SK-N-SH (cell line): ENCODE data around the gene PDLIM4. TPM values are rescaled to one million over a fixed set of nuclear protein-coding genes. Genes with fewer than 3 reads are reported as not detected.
A peak's percentile ranks its signal among the peaks of the same experiment; 100 is the strongest.

Experiments used
- CTCF ChIA-PET: fragments of 300-600, 350-600 bp; formaldehyde crosslinking; extraction: SDS; loops from one replicate; lab custom pipeline; 2021; lab: Yijun Ruan, JAX
- POLR2A ChIA-PET: fragments of 350-600 bp; sonication (Branson Sonifier 250); formaldehyde crosslinking; extraction: SDS; loops from one replicate; lab custom pipeline; 2020; ENCODE audit warnings: antibody characterized with exemption, inconsistent platforms; lab: Yijun Ruan, JAX
- DNase-seq: peaks from one replicate; pipeline ENCODE4 v3.0.0; 2012
- H2AFZ ChIP-seq: fragments of 200-600 bp; sonication (generic); 2 replicates; pipeline ENCODE4 v1.8.1; 2016; ENCODE audit warnings: antibody characterized with exemption, mild to moderate bottlenecking, low read depth
- H3F3A ChIP-seq: fragments of 200-600 bp; sonication (generic); replicated peaks from 2 replicates; pipeline ENCODE3; 2016; ENCODE audit warnings: antibody characterized with exemption, mild to moderate bottlenecking; ENCODE audit not compliant: insufficient read depth
- H3K27ac ChIP-seq, 2 experiments: fragments of 200-500 bp in 1 of 2; fragments of 200-600 bp in 1 of 2; sonication (Bioruptor generic) in 1 of 2; sonication (generic), shearing (Covaris generic) in 1 of 2; 2 replicates each; pipeline versions ENCODE4 v1.5.1 to v1.6.1; 2014 to 2016; ENCODE audit warnings: low read depth in 2 of 2, inconsistent platforms in 1 of 2, low read length in 1 of 2, mild to moderate bottlenecking in 1 of 2, mixed read lengths in 1 of 2
- H3K27me3 ChIP-seq: fragments of 200-600 bp; sonication (generic), shearing (Covaris generic); 2 replicates; pipeline ENCODE4 v1.6.1; 2016; ENCODE audit warnings: mixed run types; ENCODE audit not compliant: insufficient read depth
- H3K36me3 ChIP-seq, 2 experiments: fragments of 200-500 bp in 1 of 2; fragments of 200-600 bp in 1 of 2; sonication (Bioruptor generic) in 1 of 2; sonication (generic) in 1 of 2; replicated peaks in 1 of 2; 2 replicates each; pipeline versions ENCODE3 to v1.5.1; 2014 to 2016; ENCODE audit warnings: low read length in 1 of 2, mild to moderate bottlenecking in 1 of 2; ENCODE audit not compliant: insufficient read depth in 2 of 2, control insufficient read depth in 1 of 2
- H3K4me1 ChIP-seq, 2 experiments: fragments of 200-500 bp in 1 of 2; fragments of 200-600 bp in 1 of 2; sonication (Bioruptor generic) in 1 of 2; sonication (generic), shearing (Covaris generic) in 1 of 2; 2 replicates each; pipeline versions ENCODE4 v1.5.1 to v1.6.1; 2014 to 2016; ENCODE audit warnings: low read depth in 1 of 2, low read length in 1 of 2, mixed run types in 1 of 2; ENCODE audit not compliant: insufficient read depth in 2 of 2, control insufficient read depth in 1 of 2
- H3K4me2 ChIP-seq: fragments of 200-600 bp; sonication (generic), shearing (Covaris generic); 2 replicates; pipeline ENCODE4 v1.6.1; 2017; ENCODE audit warnings: mixed run types
- H3K4me3 ChIP-seq, 2 experiments: fragments of 200-500 bp in 1 of 2; fragments of 200-600 bp in 1 of 2; sonication (Bioruptor generic) in 1 of 2; sonication (generic), shearing (Covaris generic) in 1 of 2; 2 replicates each; pipeline versions ENCODE4 v1.5.1 to v1.8.1; 2014 to 2016; ENCODE audit warnings: low read depth in 2 of 2, inconsistent platforms in 1 of 2, low read length in 1 of 2, mild to moderate bottlenecking in 1 of 2, mixed read lengths in 1 of 2, moderate library complexity in 1 of 2
- H3K79me2 ChIP-seq: fragments of 200-600 bp; sonication (generic); 2 replicates; pipeline ENCODE4 v1.8.1; 2017; ENCODE audit warnings: mild to moderate bottlenecking; ENCODE audit not compliant: insufficient read depth
- H3K9ac ChIP-seq: fragments of 200-600 bp; sonication (generic); 2 replicates; pipeline ENCODE4 v1.6.1; 2017; ENCODE audit warnings: mixed run types
- H3K9me2 ChIP-seq: fragments of 200-600 bp; sonication (generic); 2 replicates; pipeline ENCODE4 v1.6.1; 2017; ENCODE audit warnings: mixed run types
- H3K9me3 ChIP-seq: fragments of 200-600 bp; sonication (generic); 2 replicates; pipeline ENCODE4 v1.6.1; 2017; ENCODE audit warnings: mixed run types, mild to moderate bottlenecking, moderate library complexity
- H4K20me1 ChIP-seq: fragments of 200-600 bp; sonication (generic); 2 replicates; pipeline ENCODE4 v1.6.1; 2017; ENCODE audit warnings: mild to moderate bottlenecking, mixed run types; ENCODE audit not compliant: insufficient read depth
- CHD2 ChIP-seq: fragments of 150-350 bp; IDR thresholded peaks from 2 replicates; pipeline ENCODE4 v1.6.1; 2018; ENCODE audit warnings: low read length; ENCODE audit not compliant: partially characterized antibody
- ELF1 ChIP-seq: IDR thresholded peaks from 2 replicates; pipeline ENCODE4 v1.4.0; 2012
- EP300 ChIP-seq, 2 experiments: IDR thresholded peaks; 2 replicates each; pipeline versions ENCODE4 v1.4.0 to v1.6.1; 2012; ENCODE audit warnings: borderline replicate concordance in 1 of 2, low read depth in 1 of 2, low read length in 1 of 2
- EZH2phosphoT487 ChIP-seq: fragments of 200-600 bp; sonication (generic); IDR thresholded peaks from 2 replicates; pipeline ENCODE4 v1.6.1; 2017; ENCODE audit warnings: low read depth, mixed run types, mild to moderate bottlenecking, antibody characterized with exemption, moderate library complexity, borderline replicate concordance
- FOSL2 ChIP-seq: IDR thresholded peaks from 2 replicates; pipeline ENCODE4 v1.4.0; 2012; ENCODE audit warnings: low read depth, mild to moderate bottlenecking, moderate library complexity, borderline replicate concordance
- JUND ChIP-seq: IDR thresholded peaks from 2 replicates; pipeline ENCODE4 v1.4.0; 2012
- MEF2A ChIP-seq: IDR thresholded peaks from 2 replicates; pipeline ENCODE4 v1.4.0; 2012; ENCODE audit warnings: low read depth, borderline replicate concordance
- NFIC ChIP-seq: IDR thresholded peaks from 2 replicates; pipeline ENCODE4 v1.4.0; 2012; ENCODE audit warnings: borderline replicate concordance
- RFX5 ChIP-seq: IDR thresholded peaks from 2 replicates; pipeline ENCODE4 v1.6.1; 2012; ENCODE audit warnings: mild to moderate bottlenecking, improper control_type of control experiment, low read length
- RXRA ChIP-seq: IDR thresholded peaks from 2 replicates; pipeline ENCODE4 v1.4.0; 2012; ENCODE audit warnings: low read depth, mild to moderate bottlenecking, borderline replicate concordance
- SIN3A ChIP-seq: IDR thresholded peaks from 2 replicates; pipeline ENCODE4 v1.6.1; 2012; ENCODE audit warnings: low read depth, mild to moderate bottlenecking, low read length, moderate library complexity, borderline replicate concordance
- SMC3 ChIP-seq: IDR thresholded peaks from 2 replicates; pipeline ENCODE4 v1.6.1; 2012; ENCODE audit warnings: low read depth, low read length, improper control_type of control experiment
- TAF1 ChIP-seq: IDR thresholded peaks from 2 replicates; pipeline ENCODE4 v1.6.1; 2012; ENCODE audit warnings: low read depth, mild to moderate bottlenecking, low read length, moderate library complexity, borderline replicate concordance
- TCF12 ChIP-seq: IDR thresholded peaks from 2 replicates; pipeline ENCODE4 v1.4.0; 2012
- TEAD4 ChIP-seq: IDR thresholded peaks from 2 replicates; pipeline ENCODE4 v1.4.0; 2012; ENCODE audit warnings: mild to moderate bottlenecking, borderline replicate concordance; ENCODE audit not compliant: insufficient read depth
- YY1 ChIP-seq: IDR thresholded peaks from 2 replicates; pipeline ENCODE4 v1.4.0; 2012; ENCODE audit warnings: low read depth, mild to moderate bottlenecking
- WGBS: methylation state at CpG from one replicate; pipeline ENCODE4 v1.1.6; 2017; ENCODE audit warnings: low lambda C conversion rate; 5-methylcytosine and 5-hydroxymethylcytosine counted together
- polyA plus RNA-seq, 3 experiments: library from polyadenylated mRNA; depleted of rRNA; stranded (reverse); fragments of >200 nt; gene quantifications; 2 replicates each; pipeline ENCODE4 v1.2.3, GENCODE V29; 2012
- TF ChIP-seq, protein P1 (sequence below): fragments of 200-600 bp; sonication (generic); IDR thresholded peaks from 2 replicates; pipeline ENCODE4 v1.6.1; 2017; ENCODE audit warnings: antibody characterized with exemption, mild to moderate bottlenecking, moderate library complexity
- TF ChIP-seq, protein P2 (sequence below): fragments of 150-350 bp; IDR thresholded peaks from 2 replicates; pipeline ENCODE4 v1.6.1; 2017; ENCODE audit warnings: antibody characterized with exemption, low read length, low read depth, borderline replicate concordance
- TF ChIP-seq, protein P3 (sequence below): IDR thresholded peaks from 2 replicates; pipeline ENCODE4 v1.4.0; 2012; ENCODE audit warnings: low read depth
- TF ChIP-seq, protein P4 (sequence below): IDR thresholded peaks from 2 replicates; pipeline ENCODE4; 2012

Gene PDLIM4
- polyA plus RNA-seq, 1 of the 3 experiments (the other 2 are of a cell fraction), result 57.1 TPM

DNA sequence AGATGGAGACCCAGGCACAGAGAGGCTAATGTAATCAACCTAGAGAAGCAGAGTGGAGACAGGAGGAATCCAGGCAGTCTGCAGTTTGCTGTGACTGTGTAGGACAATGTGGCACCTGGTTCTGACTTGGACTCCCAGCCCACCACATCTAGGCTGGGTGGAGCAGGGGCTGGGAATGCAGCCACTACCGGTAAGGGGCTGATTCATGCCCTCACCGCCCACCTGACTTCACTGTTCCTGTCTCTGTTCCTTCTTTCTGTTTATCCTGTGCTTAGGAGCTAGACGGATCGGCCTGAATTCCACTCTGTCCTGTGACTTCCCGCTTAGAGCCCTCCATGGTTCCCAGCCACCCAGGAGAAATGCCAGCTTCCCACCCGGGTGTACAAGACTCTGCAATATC lies 2.6 kb downstream of the PDLIM4 start:
- no peaks in the 10 kb centered on the region for H3K9me2 ChIP-seq
- peaks cover 30% of the 10 kb centered on the region for H3K79me2 ChIP-seq
- peak; percentile 33 for DNase-seq
- TF ChIP-seq YY1, result no peak
- TF ChIP-seq TCF12, result no peak
- TF ChIP-seq MEF2A, result no peak
- TF ChIP-seq TEAD4, result no peak
- TF ChIP-seq TAF1, result no peak
- no peak for TF ChIP-seq ELF1
- no peak overlapping the region for H2AFZ ChIP-seq
- 62% methylated on average over 6 of the region's 6 CpGs for WGBS
- ChIA-PET CTCF (interaction anchor here (0.9 to 1.4 kb wide), 6 partner anchors 12 to 126 kb away, joined by 3 to 10 read pairs (median 3); no protein-coding TSS in a partner anchor), POLR2A (interaction anchor here (0.9 to 2.8 kb wide), 5 partner anchors 9 to 109 kb away, joined by 3 to 19 read pairs (median 4); partner anchors contain the start of genes SLC22A4 and SLC22A5)
- no peaks in the 10 kb centered on the region for H3K9me3 ChIP-seq
- H3K9ac ChIP-seq, result peak overlapping the region; percentile 92; the same call in 1 of the 2 replicates
- H3K4me1 ChIP-seq, result peaks cover 39 to 70% of the 10 kb centered on the region in 2 experiments
- H3K36me3 ChIP-seq, result peaks cover 0 to 10% of the 10 kb centered on the region in 2 experiments
- peak overlapping the region; percentile 79 to 82; a peak in 2 of 4 replicates for H3K4me3 ChIP-seq
- H3K27ac ChIP-seq, result peak overlapping the region; percentile 91 to 98
- H3K4me2 ChIP-seq, result peak overlapping the region; percentile 98
- H4K20me1 ChIP-seq, result no peaks in the 10 kb centered on the region
- H3K27me3 ChIP-seq, result no peaks in the 10 kb centered on the region
- H3F3A ChIP-seq, result peaks cover 13% of the 10 kb centered on the region

DNA sequence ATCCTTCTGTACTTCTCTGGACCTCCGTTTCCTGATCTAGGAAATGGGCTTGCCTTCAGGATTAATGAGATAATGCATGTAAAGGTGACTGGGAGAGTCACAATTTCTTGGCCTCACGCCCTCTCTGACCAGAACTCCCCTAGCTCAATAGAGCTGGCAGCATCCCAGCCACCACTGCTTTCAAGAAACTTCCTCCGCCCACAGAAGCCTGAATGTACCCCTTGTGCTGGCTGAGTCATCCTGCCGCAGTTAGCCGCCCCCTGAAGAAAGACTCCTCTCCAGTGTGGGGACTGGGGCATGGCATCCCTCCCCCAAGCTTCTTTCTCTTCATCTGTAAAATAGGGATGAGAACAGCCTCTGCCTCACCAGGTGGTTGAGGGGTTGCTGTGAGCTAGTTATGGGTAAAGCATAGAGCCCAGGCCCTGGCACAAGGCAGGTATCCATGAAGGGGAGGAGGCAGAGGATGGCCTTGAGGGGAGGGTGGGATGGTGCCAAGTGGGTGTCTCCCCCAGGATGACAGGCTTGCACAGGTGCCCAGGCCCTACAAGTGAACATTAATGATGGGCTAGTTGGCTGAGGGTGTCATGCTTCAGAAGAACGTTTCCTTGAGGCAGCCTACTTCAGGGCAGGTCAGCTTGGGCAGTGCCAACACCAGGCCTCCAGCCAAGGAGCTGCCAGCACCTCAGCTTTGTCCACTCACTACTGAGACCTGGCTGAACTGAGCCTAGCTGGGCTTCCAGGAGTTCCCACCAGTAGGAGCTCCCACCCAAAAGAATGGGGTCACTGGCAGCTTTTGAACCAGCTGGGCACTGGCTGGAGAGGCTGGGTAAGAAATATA lies 3.4 kb downstream of the PDLIM4 start:
- Histone ChIP-seq H3K4me1 (peaks cover 45 to 79% of the 10 kb centered on the region in 2 experiments), H2AFZ (no peak overlapping the region), H3F3A (peaks cover 13% of the 10 kb centered on the region), H3K4me3 (no peak overlapping the region), H3K27me3 (no peaks in the 10 kb centered on the region), H3K4me2 (peak overlapping the region; percentile 98), H3K9me2 (no peaks in the 10 kb centered on the region), H3K79me2 (peaks cover 30% of the 10 kb centered on the region), H4K20me1 (no peaks in the 10 kb centered on the region), H3K27ac (peak overlapping the region; percentile 91 to 98), H3K9me3 (no peaks in the 10 kb centered on the region), H3K9ac (0 out of 2 replicates have a peak overlapping the region, but pooled peaks have one; percentile 32), H3K36me3 (peaks cover 0 to 10% of the 10 kb centered on the region in 2 experiments)
- ChIA-PET CTCF (interaction anchor here (0.5 to 4.2 kb wide), 4 partner anchors 12 to 672 kb away, joined by 3 to 23 read pairs (median 4); no protein-coding TSS in a partner anchor), POLR2A (interaction anchor here (2.8 kb wide), 1 partner anchor 32 kb away, joined by 19 read pairs; the partner anchor contains the start of gene SLC22A4)
- no peak for DNase-seq
- WGBS, result 17% methylated on average over 6 of the region's 6 CpGs
- TF ChIP-seq, protein P1, sequence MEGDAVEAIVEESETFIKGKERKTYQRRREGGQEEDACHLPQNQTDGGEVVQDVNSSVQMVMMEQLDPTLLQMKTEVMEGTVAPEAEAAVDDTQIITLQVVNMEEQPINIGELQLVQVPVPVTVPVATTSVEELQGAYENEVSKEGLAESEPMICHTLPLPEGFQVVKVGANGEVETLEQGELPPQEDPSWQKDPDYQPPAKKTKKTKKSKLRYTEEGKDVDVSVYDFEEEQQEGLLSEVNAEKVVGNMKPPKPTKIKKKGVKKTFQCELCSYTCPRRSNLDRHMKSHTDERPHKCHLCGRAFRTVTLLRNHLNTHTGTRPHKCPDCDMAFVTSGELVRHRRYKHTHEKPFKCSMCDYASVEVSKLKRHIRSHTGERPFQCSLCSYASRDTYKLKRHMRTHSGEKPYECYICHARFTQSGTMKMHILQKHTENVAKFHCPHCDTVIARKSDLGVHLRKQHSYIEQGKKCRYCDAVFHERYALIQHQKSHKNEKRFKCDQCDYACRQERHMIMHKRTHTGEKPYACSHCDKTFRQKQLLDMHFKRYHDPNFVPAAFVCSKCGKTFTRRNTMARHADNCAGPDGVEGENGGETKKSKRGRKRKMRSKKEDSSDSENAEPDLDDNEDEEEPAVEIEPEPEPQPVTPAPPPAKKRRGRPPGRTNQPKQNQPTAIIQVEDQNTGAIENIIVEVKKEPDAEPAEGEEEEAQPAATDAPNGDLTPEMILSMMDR, result no peak
- no peak for TF ChIP-seq RFX5
- no peak for TF ChIP-seq SMC3
- TF ChIP-seq EZH2phosphoT487, result no peak
- TF ChIP-seq NFIC, result peak; percentile 95
- no peak for TF ChIP-seq SIN3A
- TF ChIP-seq MEF2A, result no peak
- TF ChIP-seq ELF1, result no peak
- 0 out of 2 replicates have a peak, but pooled peaks have one; percentile 37 for TF ChIP-seq TEAD4
- no peak for TF ChIP-seq CHD2
- TF ChIP-seq, protein P2, sequence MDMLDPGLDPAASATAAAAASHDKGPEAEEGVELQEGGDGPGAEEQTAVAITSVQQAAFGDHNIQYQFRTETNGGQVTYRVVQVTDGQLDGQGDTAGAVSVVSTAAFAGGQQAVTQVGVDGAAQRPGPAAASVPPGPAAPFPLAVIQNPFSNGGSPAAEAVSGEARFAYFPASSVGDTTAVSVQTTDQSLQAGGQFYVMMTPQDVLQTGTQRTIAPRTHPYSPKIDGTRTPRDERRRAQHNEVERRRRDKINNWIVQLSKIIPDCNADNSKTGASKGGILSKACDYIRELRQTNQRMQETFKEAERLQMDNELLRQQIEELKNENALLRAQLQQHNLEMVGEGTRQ, result no peak
- TF ChIP-seq, protein P3, sequence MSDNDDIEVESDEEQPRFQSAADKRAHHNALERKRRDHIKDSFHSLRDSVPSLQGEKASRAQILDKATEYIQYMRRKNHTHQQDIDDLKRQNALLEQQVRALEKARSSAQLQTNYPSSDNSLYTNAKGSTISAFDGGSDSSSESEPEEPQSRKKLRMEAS, result peak; percentile 47; the same call in 1 of the 2 replicates
- TF ChIP-seq FOSL2, result peak; percentile 78
- peak; percentile 84; the same call in 1 of the 2 replicates for TF ChIP-seq RXRA
- TF ChIP-seq JUND, result peak; percentile 77
- TF ChIP-seq EP300 (IDR thresholded peaks at IDR 0.05; ENCODE audit: borderline replicate concordance in 1 of 2, low read depth in 1 of 2, low read length in 1 of 2), result peak in 1 of 2 experiments; percentile 66; a peak in 2 of 4 replicates
- TF ChIP-seq, protein P4, sequence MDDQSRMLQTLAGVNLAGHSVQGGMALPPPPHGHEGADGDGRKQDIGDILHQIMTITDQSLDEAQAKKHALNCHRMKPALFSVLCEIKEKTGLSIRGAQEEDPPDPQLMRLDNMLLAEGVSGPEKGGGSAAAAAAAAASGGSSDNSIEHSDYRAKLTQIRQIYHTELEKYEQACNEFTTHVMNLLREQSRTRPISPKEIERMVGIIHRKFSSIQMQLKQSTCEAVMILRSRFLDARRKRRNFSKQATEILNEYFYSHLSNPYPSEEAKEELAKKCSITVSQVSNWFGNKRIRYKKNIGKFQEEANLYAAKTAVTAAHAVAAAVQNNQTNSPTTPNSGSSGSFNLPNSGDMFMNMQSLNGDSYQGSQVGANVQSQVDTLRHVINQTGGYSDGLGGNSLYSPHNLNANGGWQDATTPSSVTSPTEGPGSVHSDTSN, result peak; percentile 78
